ENCODE results near the gene NOS3. TPM values are rescaled to one million over a fixed set of nuclear protein-coding genes. Genes with fewer than 3 reads are reported as not detected.
"Not testable (repeated sequence)": the region's sequence is repeated elsewhere in the genome, so short reads cannot be mapped to it uniquely, and the experiment has no call there.

NOS3 gene
- total and polyA plus RNA-seq, 11 donors, result 8.9 to 49.4 (median 17.3) TPM

DNA sequence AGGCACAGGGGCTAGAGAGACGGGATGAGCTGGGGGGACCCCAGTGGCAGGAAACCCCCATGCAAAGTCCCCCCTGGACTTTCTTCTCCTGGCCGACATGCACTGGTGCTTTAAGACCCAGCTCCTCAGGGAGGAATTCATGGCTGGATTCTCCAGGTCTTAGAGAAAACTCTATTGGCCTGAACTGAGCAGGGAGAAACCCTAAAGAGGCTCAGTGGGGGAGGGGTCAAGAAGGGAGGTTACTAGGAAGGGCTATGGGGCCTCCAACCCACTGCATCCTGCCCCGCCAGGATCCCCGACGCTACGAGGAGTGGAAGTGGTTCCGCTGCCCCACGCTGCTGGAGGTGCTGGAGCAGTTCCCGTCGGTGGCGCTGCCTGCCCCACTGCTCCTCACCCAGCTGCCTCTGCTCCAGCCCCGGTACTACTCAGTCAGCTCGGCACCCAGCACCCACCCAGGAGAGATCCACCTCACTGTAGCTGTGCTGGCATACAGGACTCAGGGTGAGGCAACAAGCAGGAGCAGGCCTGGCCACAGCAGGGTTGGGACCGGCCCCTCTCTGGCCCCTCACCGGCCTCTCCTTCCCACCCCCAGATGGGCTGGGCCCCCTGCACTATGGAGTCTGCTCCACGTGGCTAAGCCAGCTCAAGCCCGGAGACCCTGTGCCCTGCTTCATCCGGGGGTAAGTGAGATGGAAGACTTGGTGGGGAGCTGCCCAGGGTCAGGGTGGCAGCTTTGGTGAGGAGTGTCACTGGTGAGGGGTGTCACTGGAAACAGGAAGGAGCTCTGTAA lies 19.7 kb downstream of the NOS3 start:
- Histone ChIP-seq H3K27ac (peak overlapping the region in 1 of 12 donors; percentile 42), H3K4me3 (peak overlapping the region in 1 of 12 donors; percentile 1), H3K9me3 (no peaks in the 10 kb centered on the region), H3K4me1 (peaks cover 0 to 80% (median 39%) of the 10 kb centered on the region in 12 donors), H3K36me3 (peaks cover 0 to 9% (median 2%) of the 10 kb centered on the region in 9 donors), H3K27me3 (peaks cover 0 to 16% (median 0%) of the 10 kb centered on the region in 9 donors)
- WGBS, 4 donors, result 38 to 56% (median 45%) methylated on average over 15 to 18 of the region's 18 CpGs
- TF ChIP-seq, protein P1, sequence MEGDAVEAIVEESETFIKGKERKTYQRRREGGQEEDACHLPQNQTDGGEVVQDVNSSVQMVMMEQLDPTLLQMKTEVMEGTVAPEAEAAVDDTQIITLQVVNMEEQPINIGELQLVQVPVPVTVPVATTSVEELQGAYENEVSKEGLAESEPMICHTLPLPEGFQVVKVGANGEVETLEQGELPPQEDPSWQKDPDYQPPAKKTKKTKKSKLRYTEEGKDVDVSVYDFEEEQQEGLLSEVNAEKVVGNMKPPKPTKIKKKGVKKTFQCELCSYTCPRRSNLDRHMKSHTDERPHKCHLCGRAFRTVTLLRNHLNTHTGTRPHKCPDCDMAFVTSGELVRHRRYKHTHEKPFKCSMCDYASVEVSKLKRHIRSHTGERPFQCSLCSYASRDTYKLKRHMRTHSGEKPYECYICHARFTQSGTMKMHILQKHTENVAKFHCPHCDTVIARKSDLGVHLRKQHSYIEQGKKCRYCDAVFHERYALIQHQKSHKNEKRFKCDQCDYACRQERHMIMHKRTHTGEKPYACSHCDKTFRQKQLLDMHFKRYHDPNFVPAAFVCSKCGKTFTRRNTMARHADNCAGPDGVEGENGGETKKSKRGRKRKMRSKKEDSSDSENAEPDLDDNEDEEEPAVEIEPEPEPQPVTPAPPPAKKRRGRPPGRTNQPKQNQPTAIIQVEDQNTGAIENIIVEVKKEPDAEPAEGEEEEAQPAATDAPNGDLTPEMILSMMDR (IDR thresholded peaks at IDR 0.05), result no peak
- no peak for TF ChIP-seq POLR2A (IDR thresholded peaks at IDR 0.05)
- no peak for DNase-seq
- intact Hi-C loops (cut with DNase I), result no loop called here
- ATAC-seq, result no peak

DNA sequence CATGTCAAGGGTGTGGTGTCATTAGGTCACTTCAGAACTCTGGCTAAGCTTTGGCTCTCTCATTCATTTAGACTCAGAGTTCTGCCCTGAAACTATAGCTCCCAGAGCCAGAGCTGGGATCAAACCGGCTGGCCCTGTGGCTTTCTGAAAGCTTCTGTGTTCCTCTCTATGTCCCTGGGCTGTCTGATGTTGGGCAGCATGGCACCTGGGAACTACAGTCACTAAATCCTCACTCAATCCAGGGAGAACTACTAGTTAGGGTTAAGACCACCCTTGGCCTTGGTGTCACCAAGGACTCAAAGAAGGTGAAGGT lies 20.2 kb downstream of the NOS3 start:
- Histone ChIP-seq H3K36me3 (peaks cover 0 to 6% (median 0%) of the 10 kb centered on the region in 9 donors), H3K27ac (peak overlapping the region in 1 of 12 donors; percentile 42), H3K9me3 (no peaks in the 10 kb centered on the region), H3K4me3 (no peak overlapping the region), H3K4me1 (peaks cover 0 to 80% (median 39%) of the 10 kb centered on the region in 12 donors), H3K27me3 (peaks cover 0 to 16% (median 0%) of the 10 kb centered on the region in 9 donors)
- 60 to 93% (median 82%) methylated on average over 1 of the region's 1 CpG for WGBS, 4 donors
- ATAC-seq, result no peak
- no peak for TF ChIP-seq POLR2A (IDR thresholded peaks at IDR 0.05)
- TF ChIP-seq, protein P1 (IDR thresholded peaks at IDR 0.05), result no peak
- intact Hi-C loops (cut with DNase I), result no loop called here
- no peak for DNase-seq

DNA sequence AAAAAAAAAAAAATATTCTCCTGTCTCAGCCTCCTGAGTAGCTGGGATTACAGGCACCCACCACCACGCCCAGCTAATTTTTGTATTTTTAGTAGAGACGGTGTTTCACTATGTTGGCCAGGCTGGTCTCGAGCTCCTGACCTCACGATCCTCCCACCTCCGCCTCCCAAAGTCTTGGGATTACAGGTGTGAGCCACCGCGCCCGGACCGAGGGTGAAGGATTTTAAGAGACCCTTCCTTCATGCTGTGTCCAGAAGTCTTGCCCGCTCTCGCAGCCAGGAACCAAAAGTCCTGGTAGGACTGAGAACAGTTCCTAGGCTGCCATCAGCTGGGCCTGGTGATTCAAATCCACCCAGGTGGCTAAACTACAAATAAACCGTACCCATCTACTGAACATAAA lies 20.8 kb downstream of the NOS3 start:
- H3K4me3 ChIP-seq, H3K27ac ChIP-seq, H3K36me3 ChIP-seq, DNase-seq, ATAC-seq, H3K9me3 ChIP-seq: not testable (repeated sequence)
- intact Hi-C loops (cut with DNase I), result loop anchor here in 1 of 10 donors (2.0 kb wide), 1 partner anchor 99 kb away; no protein-coding TSS in a partner anchor
- 86 to 94% (median 89%) methylated on average over 12 of the region's 12 CpGs for WGBS, 4 donors
- H3K27me3 ChIP-seq, result peaks cover 0 to 17% (median 0%) of the 10 kb centered on the region in 9 donors
- peaks cover 0 to 79% (median 37%) of the 10 kb centered on the region in 12 donors for H3K4me1 ChIP-seq

DNA sequence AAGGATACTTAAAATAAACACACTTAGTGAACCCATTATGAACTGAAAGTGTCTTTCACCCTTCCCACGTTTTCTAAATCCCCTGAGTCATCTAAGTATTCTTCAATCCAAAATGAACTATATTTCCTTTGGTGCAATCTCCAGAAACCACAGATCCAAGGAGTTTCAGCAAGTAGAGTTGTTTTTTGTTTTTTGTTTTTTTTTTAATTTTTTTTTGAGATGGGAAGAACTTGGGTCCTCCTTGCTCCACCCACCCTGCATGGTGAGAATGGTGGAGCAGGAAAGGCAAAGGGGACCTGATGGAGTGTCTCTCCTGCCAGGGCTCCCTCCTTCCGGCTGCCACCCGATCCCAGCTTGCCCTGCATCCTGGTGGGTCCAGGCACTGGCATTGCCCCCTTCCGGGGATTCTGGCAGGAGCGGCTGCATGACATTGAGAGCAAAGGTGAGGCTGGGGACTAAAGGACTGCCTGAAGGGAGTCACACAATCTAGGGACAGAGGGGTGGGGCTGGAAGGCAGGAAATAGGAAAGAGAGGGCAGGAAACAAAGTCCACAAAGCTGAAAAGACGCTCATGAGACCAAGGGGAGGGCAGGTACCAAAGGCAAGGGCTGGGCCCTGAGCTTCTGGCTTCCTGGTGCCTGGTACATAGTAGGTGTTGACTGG lies 21.3 kb downstream of the NOS3 start:
- TF ChIP-seq POLR2A (IDR thresholded peaks at IDR 0.05), result no peak
- TF ChIP-seq, protein P1 (IDR thresholded peaks at IDR 0.05), result no peak
- Histone ChIP-seq H3K27ac (peak overlapping the region in 2 of 12 donors; percentile 13 to 29), H3K27me3 (peaks cover 0 to 22% (median 0%) of the 10 kb centered on the region in 9 donors), H3K9me3 (no peaks in the 10 kb centered on the region), H3K36me3 (peaks cover 0 to 6% (median 0%) of the 10 kb centered on the region in 9 donors), H3K4me3 (no peak overlapping the region), H3K4me1 (peaks cover 0 to 73% (median 31%) of the 10 kb centered on the region in 12 donors)
- 65 to 75% (median 72%) methylated on average over 6 of the region's 6 CpGs for WGBS, 4 donors
- DNase-seq, result no peak
- intact Hi-C loops (cut with DNase I), result loop anchor here in 1 of 10 donors (2.0 kb wide), 1 partner anchor 99 kb away; no protein-coding TSS in a partner anchor
- no peak for ATAC-seq
